ENCODE data around the gene SETBP1. TPM values are rescaled to one million over a fixed set of nuclear protein-coding genes. Genes with fewer than 3 reads are reported as not detected.

The SETBP1 gene
- total and polyA plus RNA-seq, 9 of the 15 experiments (the other 6 are each of a cell fraction or from before 2014, with no cell fraction given): under 0.01 to 0.13 (median 0.04) TPM

DNA sequence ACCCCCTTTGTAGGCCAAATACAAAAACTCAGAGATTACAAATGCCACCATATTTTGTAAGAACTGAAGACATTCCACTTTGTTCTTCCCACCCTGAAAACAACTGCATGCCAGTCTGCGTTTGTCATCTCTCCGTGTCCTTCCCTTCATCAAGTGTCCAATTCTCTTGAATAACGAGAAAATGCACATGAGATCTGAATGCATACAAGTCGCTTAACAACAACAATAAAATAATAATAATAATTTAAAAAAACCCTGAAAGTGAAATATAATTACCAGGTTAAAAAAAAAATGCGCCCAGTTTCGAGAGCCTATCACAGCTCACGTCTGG is 2.0 kb upstream of the SETBP1 start:
- POLR2A ChIA-PET: no interaction called here
- CTCF ChIA-PET (ENCODE audit: low intra/inter-chr PET ratio): no interaction called here
- no peak for TF ChIP-seq LEF1 (IDR thresholded peaks at IDR 0.05)
- peak; percentile 65 for TF ChIP-seq ZNF384 (IDR thresholded peaks at IDR 0.05; ENCODE audit: low read depth, low read length)
- no peak overlapping the region for H2AFZ ChIP-seq (ENCODE audit: low read depth, low read length)
- in situ Hi-C loops (cut with MboI): no loop called here
- H3K27ac ChIP-seq (ENCODE audit: extremely low read depth, low read depth, low read length): no peak overlapping the region
- no peak overlapping the region for H3K4me2 ChIP-seq (ENCODE audit: insufficient read depth, low read length)
- H3K27me3 ChIP-seq (ENCODE audit: control insufficient read depth in 2 of 2, insufficient read depth in 2 of 2, low read length in 2 of 2): peaks cover 2 to 9% of the 10 kb centered on the region in 2 experiments; a peak in 3 of 5 replicates
- FAIRE-seq (no peak), DNase-seq (ENCODE audit: extremely low read depth in 1 of 4, low spot score in 3 of 4) (no peak), ATAC-seq (no peak)
- H3K79me2 ChIP-seq (ENCODE audit: control insufficient read depth, insufficient read depth, low read length): no peaks in the 10 kb centered on the region
- intact Hi-C loops (cut with micrococcal nuclease): loop anchor here (10.0 kb wide), 1 partner anchor 216 kb away; no protein-coding TSS in a partner anchor
- no peaks in the 10 kb centered on the region for H3K36me3 ChIP-seq (ENCODE audit: control insufficient read depth, insufficient read depth, low read length)
- H3K9ac ChIP-seq (ENCODE audit: insufficient read depth in 1 of 2, low read depth in 2 of 2, low read length in 2 of 2): no peak overlapping the region
- BruUV-seq (replicated peaks): no TSS peak
- no peaks in the 10 kb centered on the region for H4K20me1 ChIP-seq (replicated peaks; ENCODE audit: control insufficient read depth, insufficient read depth, low read length)
- H3K9me1 ChIP-seq (ENCODE audit: control insufficient read depth, insufficient read depth, low read length): no peaks in the 10 kb centered on the region
- WGBS (ENCODE audit: insufficient coverage, low coverage, missing lambda C conversion rate): 7% methylated on average over 6 of the region's 7 CpGs
- no peak overlapping the region for H3K4me3 ChIP-seq
- H3K9me3 ChIP-seq (replicated peaks; ENCODE audit: control insufficient read depth, insufficient read depth, low read depth, low read length): no peaks in the 10 kb centered on the region
- peaks cover 0 to 10% of the 10 kb centered on the region in 2 experiments; a peak in 2 of 5 replicates for H3K4me1 ChIP-seq (replicated peaks in 1 of 2; ENCODE audit: control insufficient read depth in 2 of 2, insufficient read depth in 2 of 2, low read length in 2 of 2)

DNA sequence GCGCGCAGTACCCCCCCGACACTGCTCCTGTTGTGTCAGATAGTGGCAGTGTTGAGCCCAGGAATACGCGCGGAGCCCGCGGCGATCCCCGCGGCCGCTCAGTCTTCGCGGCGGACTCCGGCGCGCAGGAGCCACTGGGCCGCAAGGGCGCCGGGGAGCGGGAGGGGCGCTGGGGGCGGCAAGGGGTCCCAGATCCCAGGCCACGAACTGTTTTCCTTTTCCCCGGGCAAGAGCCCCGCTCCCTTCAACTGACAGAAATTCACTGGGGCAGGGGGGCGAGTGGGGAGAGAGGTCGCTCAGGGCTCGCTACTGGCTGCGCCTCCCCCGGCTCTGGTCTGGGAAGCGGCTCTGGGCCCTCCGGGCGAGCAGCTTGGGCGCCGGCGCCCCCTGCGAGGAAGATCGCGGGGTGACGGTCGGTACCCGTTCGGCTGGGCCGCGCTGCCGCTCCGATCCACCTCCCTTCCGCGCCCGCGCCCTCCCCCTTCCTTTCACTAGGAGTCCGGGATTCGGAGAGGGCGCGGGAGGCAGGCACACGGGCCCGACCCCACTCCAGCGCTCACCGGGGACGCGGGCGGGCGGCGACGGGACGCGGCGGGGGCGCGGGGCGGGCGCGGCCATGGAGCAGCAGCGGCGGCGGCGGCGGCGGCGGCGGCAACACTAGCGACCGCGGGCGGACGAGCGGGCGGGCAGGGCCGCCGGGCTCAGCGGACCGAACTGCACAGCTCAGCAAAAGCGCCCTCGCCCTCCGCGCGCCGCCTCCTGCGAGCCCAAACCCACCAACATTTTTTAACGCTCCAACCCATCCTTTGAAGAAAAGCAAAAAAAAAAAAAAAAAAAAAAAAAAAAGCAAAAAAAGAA is 1.4 kb upstream of the SETBP1 start:
- Histone ChIP-seq H3K36me3 (ENCODE audit: control insufficient read depth, insufficient read depth, low read length) (no peaks in the 10 kb centered on the region), H3K27me3 (ENCODE audit: control insufficient read depth in 2 of 2, insufficient read depth in 2 of 2, low read length in 2 of 2) (peaks cover 2 to 9% of the 10 kb centered on the region in 2 experiments; a peak in 3 of 5 replicates), H3K4me3 (peak overlapping the region; percentile 36), H3K4me1 (replicated peaks in 1 of 2; ENCODE audit: control insufficient read depth in 2 of 2, insufficient read depth in 2 of 2, low read length in 2 of 2) (peaks cover 0 to 10% of the 10 kb centered on the region in 2 experiments; a peak in 2 of 5 replicates), H3K9ac (ENCODE audit: insufficient read depth in 1 of 2, low read depth in 2 of 2, low read length in 2 of 2) (peak overlapping the region in 1 of 2 experiments; percentile 85; a peak in 2 of 4 replicates), H3K27ac (ENCODE audit: extremely low read depth, low read depth, low read length) (no peak overlapping the region), H3K79me2 (ENCODE audit: control insufficient read depth, insufficient read depth, low read length) (no peaks in the 10 kb centered on the region), H3K4me2 (ENCODE audit: insufficient read depth, low read length) (peak overlapping the region; percentile 37; the same call in 1 of the 2 replicates), H2AFZ (ENCODE audit: low read depth, low read length) (0 out of 2 replicates have a peak overlapping the region, but pooled peaks have one; percentile 45), H4K20me1 (replicated peaks; ENCODE audit: control insufficient read depth, insufficient read depth, low read length) (no peaks in the 10 kb centered on the region), H3K9me1 (ENCODE audit: control insufficient read depth, insufficient read depth, low read length) (no peaks in the 10 kb centered on the region), H3K9me3 (replicated peaks; ENCODE audit: control insufficient read depth, insufficient read depth, low read depth, low read length) (no peaks in the 10 kb centered on the region)
- WGBS (ENCODE audit: insufficient coverage, low coverage, missing lambda C conversion rate): 0% methylated on average over 15 of the region's 102 CpGs
- FAIRE-seq: no peak
- DNase-seq (ENCODE audit: extremely low read depth in 1 of 4, low spot score in 3 of 4): peak; percentile 67 to 79 (median 69)
- in situ Hi-C loops (cut with MboI) (no loop called here), intact Hi-C loops (cut with micrococcal nuclease) (loop anchor here (10.0 kb wide), 1 partner anchor 216 kb away; no protein-coding TSS in a partner anchor)
- peak; percentile 100 for ATAC-seq
- no TSS peak for BruUV-seq (replicated peaks)
- POLR2A ChIA-PET: no interaction called here
- CTCF ChIA-PET (ENCODE audit: low intra/inter-chr PET ratio): interaction anchor here (0.6 kb wide), 1 partner anchor 534 kb away, joined by 4 read pairs; no protein-coding TSS in a partner anchor
- TF ChIP-seq LCOR (CRISPR knock-in tag; IDR thresholded peaks at IDR 0.05) (no peak), RAD21 (CRISPR knock-in tag; conservative IDR thresholded peaks at IDR 0.05 in 1 of 2, IDR thresholded peaks at IDR 0.05 in 1 of 2) (peak; percentile 40 to 48; a peak in 3 of 4 replicates)
- TF ChIP-seq, protein P1, sequence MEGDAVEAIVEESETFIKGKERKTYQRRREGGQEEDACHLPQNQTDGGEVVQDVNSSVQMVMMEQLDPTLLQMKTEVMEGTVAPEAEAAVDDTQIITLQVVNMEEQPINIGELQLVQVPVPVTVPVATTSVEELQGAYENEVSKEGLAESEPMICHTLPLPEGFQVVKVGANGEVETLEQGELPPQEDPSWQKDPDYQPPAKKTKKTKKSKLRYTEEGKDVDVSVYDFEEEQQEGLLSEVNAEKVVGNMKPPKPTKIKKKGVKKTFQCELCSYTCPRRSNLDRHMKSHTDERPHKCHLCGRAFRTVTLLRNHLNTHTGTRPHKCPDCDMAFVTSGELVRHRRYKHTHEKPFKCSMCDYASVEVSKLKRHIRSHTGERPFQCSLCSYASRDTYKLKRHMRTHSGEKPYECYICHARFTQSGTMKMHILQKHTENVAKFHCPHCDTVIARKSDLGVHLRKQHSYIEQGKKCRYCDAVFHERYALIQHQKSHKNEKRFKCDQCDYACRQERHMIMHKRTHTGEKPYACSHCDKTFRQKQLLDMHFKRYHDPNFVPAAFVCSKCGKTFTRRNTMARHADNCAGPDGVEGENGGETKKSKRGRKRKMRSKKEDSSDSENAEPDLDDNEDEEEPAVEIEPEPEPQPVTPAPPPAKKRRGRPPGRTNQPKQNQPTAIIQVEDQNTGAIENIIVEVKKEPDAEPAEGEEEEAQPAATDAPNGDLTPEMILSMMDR (IDR thresholded peaks at IDR 0.05 in 2 of 3, conservative IDR thresholded peaks at IDR 0.05 in 1 of 3; ENCODE audit: insufficient read depth in 2 of 3, low read depth in 1 of 3, low read length in 3 of 3): peak; percentile 47 to 65 (median 53); a peak in 5 of 6 replicates
